GM20431 (cell line): Measurements from ENCODE around the gene CCDC179.

ENCODE experiments used
- in situ Hi-C: fragments of 300-500 bp; cut with MseI, MboI; formaldehyde crosslinking; loops from one replicate; pipeline ENCODE4 v1.15.0; 2020; ENCODE audit warnings: low sequenced_read_pairs; ENCODE audit not compliant: unreplicated experiment

The CCDC179 gene

DNA sequence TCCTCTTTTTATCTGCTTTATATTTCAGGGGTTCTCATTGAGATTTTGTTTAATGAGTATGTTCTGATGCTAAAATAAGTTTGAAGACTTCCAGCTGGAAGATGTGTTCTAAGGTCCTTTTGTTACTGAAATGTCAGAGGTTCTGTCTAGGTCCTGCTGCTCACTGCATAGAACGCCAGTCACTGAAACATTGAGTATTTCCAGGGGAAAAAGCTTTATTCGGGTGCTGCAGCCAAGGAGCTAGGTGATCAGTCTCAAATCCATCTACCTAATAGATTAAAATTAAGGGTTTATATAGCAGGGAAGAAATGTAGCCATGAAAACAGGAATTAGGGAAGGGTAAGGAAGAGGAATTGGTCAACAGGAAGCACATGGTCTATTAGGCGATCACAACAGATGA lies 50.4 kb downstream of the CCDC179 start:
- in situ Hi-C loops = no loop called here

DNA sequence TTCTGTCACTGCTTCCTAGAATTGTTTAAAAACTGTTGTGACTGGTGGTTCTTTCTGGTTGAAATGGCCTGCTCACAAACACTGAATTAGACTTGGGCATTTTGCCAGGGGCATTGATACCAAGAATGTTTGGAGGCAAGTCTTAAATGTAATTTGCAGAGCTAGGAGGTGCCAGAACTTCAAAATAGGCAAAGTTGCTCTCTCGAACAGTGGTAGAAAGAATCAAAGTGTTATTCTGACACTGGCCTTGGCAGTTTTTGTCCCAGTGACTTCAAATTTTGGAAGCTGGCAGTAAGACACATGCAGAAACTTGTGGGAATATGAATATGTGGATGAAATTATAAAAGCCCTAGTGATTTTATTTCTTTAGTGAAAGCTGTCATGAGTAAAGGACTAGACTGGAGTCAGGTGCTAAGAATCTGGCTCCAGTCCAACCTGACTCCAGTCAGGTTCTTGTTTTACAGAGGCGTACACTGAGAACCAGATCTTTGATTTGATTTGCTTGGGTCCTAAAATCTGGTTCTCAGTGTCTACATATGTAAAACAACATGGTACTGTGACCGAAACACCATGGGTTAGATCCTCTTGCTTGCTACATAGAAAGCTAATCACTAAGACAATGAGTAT lies 51.6 kb downstream of the CCDC179 start:
- in situ Hi-C loops = no loop called here

DNA sequence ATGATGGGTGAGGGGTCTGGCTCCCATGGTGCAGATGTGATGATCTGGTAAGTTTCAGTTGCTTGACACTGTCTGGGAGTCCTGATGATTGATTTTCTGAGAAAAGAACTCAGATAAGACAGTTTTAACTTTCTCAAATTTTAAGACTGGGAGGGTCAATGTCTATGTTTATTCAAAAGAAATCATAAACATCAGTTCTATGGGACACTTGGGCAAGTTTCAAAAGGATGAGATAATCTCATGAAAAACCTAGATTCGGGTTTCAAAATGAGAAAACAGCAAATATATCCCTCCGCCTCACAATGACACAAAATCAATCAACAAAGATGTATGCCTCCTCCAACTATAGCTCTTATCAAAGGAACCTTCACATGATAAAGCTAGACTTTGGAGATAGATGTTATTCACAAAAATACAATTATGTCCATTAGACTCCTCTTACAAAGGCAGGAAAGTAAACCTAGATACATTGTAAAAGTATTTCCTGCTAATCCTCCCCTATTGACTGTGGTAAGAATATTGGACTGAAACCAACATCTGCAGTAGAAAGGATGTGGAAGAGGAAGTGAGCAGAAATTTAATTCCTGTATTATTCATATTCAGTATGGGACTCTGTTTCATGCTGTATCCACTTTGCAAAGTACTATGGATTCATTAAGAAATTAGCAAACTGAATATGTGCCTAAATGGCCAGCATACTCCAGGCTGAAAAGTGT lies 52.3 kb downstream of the CCDC179 start:
- in situ Hi-C loops = no loop called here

DNA sequence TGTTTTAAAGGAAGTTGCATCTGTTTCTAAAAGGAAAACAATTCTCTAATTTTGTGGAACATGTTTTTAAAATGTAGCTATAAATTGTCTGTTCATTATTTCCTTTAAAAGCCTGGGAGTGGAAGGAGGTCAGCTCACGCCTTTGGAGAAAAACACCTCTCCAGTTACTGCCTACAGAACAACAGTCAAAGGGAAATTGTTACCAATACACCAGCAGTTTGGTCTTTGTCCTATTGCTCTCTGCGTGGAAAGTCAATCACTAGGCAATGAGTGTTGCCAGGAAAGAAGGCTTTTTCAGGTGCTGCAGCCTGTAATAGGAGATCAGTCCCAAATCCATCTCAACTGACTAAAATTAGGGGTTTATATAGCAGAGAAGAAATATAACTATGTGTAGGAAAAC lies 52.9 kb downstream of the CCDC179 start:
- in situ Hi-C loops = no loop called here

DNA sequence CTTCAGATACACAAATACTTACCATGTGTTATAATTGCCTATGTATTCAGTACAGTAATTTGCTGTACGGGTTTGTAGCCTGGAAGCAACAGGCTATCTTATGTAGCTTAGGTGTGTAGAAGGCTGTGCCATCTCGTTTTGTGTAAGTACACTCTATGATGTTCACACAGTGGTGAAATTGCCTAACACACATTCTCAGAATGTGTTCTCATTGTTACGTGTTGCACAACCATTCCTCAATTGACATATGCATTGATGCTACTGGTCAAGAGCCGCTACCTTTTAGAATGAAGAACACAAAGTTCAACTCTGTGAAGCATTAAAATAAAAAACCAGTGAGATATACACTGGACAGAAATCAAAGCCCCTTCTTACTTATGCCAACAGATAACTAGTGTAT lies 57.4 kb downstream of the CCDC179 start:
- in situ Hi-C loops = no loop called here

DNA sequence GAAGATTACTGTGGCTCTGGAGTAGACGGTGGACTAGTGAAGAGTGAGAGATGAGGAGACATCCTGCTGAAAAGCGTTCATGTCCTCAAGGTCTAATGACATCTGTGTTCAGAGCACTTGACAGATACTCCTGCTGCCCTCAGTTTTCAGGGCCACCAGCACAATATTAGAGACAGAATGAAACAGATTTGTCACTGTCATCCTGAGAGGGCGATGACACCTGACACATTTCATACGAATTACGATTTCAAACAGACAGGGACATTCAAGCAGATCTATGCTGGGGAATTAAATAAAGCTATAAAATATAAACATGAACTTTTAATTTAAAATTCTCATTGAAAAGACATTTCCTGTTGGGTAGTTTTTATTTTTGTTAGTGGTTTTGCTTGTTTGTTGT lies 59.8 kb downstream of the CCDC179 start:
- in situ Hi-C loops = no loop called here

DNA sequence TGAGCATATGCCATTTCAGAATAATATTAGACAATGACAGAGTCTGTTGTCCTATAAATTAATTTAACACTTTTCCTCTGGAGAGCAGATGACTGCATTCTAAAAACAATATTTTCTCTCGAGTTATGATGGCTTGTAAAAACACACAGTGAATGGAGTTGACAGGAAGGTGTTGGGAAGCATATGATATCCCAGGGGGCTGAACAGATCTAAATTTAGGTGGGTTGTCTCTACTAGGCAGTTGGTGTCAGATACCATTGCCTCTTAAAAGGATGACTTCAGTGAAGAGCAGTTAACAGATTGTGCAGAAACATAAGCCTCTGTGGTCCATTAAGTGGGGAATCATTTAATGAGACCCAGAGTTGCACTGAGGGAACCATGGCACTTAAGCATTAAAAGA lies 61.4 kb downstream of the CCDC179 start:
- in situ Hi-C loops = loop anchor here (25.0 kb wide), 2 partner anchors 462 to 612 kb away; partner anchors contain the start of genes ANO5 and SLC17A6

DNA sequence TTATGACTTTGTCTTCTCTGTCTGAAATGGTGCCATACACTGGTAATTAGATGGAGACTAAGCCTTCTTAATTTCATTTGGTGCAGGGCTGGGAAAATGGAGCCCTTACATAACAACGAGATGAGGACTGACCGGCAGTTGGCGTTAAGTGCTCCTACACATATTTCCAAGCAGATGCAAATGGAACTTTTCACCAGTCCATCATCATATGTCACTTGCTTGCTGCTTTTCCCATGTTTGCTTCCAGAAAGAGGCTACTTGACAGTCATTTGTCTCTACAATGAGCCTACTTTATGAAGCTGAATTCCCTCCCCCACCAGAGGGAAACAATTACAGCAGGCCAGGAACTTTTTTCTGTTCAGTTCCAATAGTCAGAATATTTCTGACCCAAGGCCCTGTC lies 63.2 kb downstream of the CCDC179 start:
- in situ Hi-C loops = loop anchor here (25.0 kb wide), 2 partner anchors 460 to 610 kb away; partner anchors contain the start of genes ANO5 and SLC17A6
